Pons (tissue), 1 donor: ENCODE measurements around the gene RBM12.
"Not testable (repeated sequence)": the region's sequence is repeated elsewhere in the genome, so short reads cannot be mapped to it uniquely, and the experiment has no call there.

ENCODE experiments used
- DNase-seq: peaks from one replicate; pipeline ENCODE4 v3.0.0-alpha.2; 2016; ENCODE audit warnings: low spot score

RBM12 gene

GRCh38 chr20:35698298-35699126 is 33.8 kb upstream of the RBM12 start:
- no peak for DNase-seq

- DNase-seq: no peak
These were observed 33.1 kb upstream of the RBM12 start for GRCh38 chr20:35697696-35698297.

GRCh38 chr20:35695978-35696377 is 31.3 kb upstream of the RBM12 start:
- no peak for DNase-seq

- DNase-seq: no peak
These were observed 30.6 kb upstream of the RBM12 start for GRCh38 chr20:35695245-35695749.

GRCh38 chr20:35690265-35690664 is 25.6 kb upstream of the RBM12 start:
- DNase-seq: no peak

GRCh38 chr20:35686872-35687271 is 22.2 kb upstream of the RBM12 start:
- not testable (repeated sequence) for DNase-seq

GRCh38 chr20:35685368-35685767 is 20.7 kb upstream of the RBM12 start:
- DNase-seq: not testable (repeated sequence)

- DNase-seq: no peak
These were observed 17.3 kb upstream of the RBM12 start for GRCh38 chr20:35681960-35682359.

GRCh38 chr20:35680452-35681183 is 15.9 kb upstream of the RBM12 start:
- DNase-seq: no peak

GRCh38 chr20:35674921-35675320 is 10.2 kb upstream of the RBM12 start:
- DNase-seq: no peak

- no peak for DNase-seq
These were observed 9.2 kb upstream of the RBM12 start for GRCh38 chr20:35673884-35674283.

GRCh38 chr20:35669681-35670080 is 5.0 kb upstream of the RBM12 start:
- no peak for DNase-seq

- DNase-seq: no peak
These were observed 4.5 kb upstream of the RBM12 start for GRCh38 chr20:35669221-35669620.

GRCh38 chr20:35665949-35666288 is 1.2 kb upstream of the RBM12 start:
- no peak for DNase-seq

GRCh38 chr20:35663516-35664465 is 909 bp downstream of the RBM12 start:
- DNase-seq: peak; percentile 41

GRCh38 chr20:35662551-35662950 is 2.1 kb downstream of the RBM12 start:
- DNase-seq: no peak

- no peak for DNase-seq
These were observed 2.8 kb downstream of the RBM12 start for GRCh38 chr20:35661908-35662307.

GRCh38 chr20:35661053-35661452 is 3.6 kb downstream of the RBM12 start:
- DNase-seq: no peak

GRCh38 chr20:35660122-35660937 is 4.4 kb downstream of the RBM12 start:
- no peak for DNase-seq

- DNase-seq: no peak
These were observed 7.4 kb downstream of the RBM12 start for GRCh38 chr20:35657271-35657670.

GRCh38 chr20:35654415-35654814 is 10.3 kb downstream of the RBM12 start:
- DNase-seq: no peak
